ENCODE data around the gene ITPK1.

DNA sequence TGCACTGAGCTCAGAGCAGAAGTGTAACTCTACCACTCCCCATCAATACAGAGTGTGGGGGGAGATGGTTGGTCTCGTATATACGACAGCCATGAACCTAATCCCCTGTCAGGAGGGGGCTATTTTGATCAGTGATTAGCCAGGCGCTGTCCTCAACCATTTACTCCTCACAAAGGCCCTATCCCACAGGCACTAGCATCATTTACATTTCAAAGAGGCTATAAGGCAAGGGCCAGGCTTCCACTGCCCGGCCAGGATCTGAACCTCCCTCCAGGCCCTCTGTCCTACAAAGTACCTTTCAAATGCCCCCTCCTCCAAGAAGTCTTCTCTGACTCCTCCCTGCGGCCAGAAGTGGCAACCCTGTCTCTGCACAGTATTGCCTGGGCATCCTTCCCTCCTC is 74.7 kb downstream of the ITPK1 start:
- TF ChIP-seq POLR2AphosphoS5 (IDR thresholded peaks at IDR 0.05; ENCODE audit: low read depth, low read length): no peak
- no peak for TF ChIP-seq SIN3A (IDR thresholded peaks at IDR 0.05; ENCODE audit: borderline replicate concordance, insufficient read depth, low read length)
- no peak for TF ChIP-seq TAF1 (IDR thresholded peaks at IDR 0.05; ENCODE audit: borderline replicate concordance, insufficient read depth, low read length)

Measured in PFSK-1 (cell line).